ENCODE results near the gene TEX264. TPM values are rescaled to one million over a fixed set of nuclear protein-coding genes. Genes with fewer than 3 reads are reported as not detected.

TEX264 gene
- total RNA-seq, 4 donors from 2014 or later: 35.5 to 72.1 (median 62.8) TPM

DNA sequence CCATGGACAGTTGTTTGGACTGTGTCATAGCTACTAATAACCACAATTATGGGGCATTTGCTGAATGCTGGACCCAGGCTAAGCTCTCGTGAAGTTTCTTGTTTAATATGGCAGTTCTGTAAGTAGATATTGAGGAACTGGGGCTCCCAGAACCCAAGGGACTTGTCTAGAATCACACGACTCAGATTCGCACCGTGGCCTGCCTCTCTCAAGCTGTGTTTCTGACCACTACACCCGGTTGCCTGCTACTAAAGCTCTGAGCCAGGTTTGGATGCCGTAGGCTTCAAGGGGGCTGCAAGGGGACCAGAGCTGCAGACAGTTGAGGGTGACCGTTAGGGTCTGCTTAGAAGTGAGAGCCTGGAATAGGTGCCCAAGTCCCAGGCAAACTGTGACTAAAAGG, 11.5 kb downstream of the TEX264 start:
- TF ChIP-seq CTCF (IDR thresholded peaks at IDR 0.05; ENCODE audit: low read depth): no peak

GRCh38 chr3:51683566-51683965, 12.5 kb downstream of the TEX264 start:
- TF ChIP-seq CTCF (IDR thresholded peaks at IDR 0.05; ENCODE audit: low read depth): no peak

- TF ChIP-seq CTCF (IDR thresholded peaks at IDR 0.05; ENCODE audit: low read depth): no peak
Observed at GRCh38 chr3:51684971-51685751, 14.1 kb downstream of the TEX264 start.

GRCh38 chr3:51686056-51686455, 15.0 kb downstream of the TEX264 start:
- no peak for TF ChIP-seq CTCF (IDR thresholded peaks at IDR 0.05; ENCODE audit: low read depth)

DNA sequence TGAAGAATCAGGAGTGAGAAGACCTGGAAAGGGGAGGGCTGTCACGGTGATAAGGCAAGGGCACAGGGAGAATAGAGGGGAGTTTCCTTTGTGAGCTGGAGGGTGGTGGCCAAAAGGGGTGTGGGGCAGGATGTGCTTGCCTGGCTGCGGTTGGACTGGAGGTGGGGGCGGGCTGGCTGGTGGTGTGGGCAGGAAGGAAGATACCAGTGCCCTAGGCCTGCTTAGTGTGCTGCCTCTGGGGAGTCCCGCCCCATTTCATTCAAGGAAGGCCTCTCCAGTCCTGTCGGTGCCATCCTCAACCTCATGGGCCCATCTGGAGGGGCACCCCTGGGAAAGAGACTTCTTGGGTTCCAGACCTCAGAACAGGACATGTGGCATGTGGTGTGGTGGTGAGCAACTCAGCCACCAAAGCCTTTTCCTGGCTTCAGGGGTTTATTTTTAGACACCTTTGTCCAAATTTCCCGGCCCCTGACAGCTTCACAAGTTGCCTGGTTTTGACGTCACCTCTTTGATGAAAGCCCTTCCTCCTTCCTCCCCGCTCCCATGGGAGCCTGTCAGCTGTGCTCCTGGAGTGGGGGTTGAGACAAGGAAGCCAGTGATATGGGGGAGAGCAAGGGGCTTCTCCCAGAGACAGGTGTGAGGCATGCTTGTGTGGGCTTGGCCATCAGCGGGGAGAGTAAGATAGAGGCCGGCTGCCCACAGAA, 15.6 kb downstream of the TEX264 start:
- no peak for TF ChIP-seq CTCF (IDR thresholded peaks at IDR 0.05; ENCODE audit: low read depth)

GRCh38 chr3:51687431-51688205, 16.6 kb downstream of the TEX264 start:
- TF ChIP-seq CTCF (IDR thresholded peaks at IDR 0.05; ENCODE audit: low read depth): no peak

- no peak for TF ChIP-seq CTCF (IDR thresholded peaks at IDR 0.05; ENCODE audit: low read depth)
Observed at GRCh38 chr3:51688206-51688600, 17.2 kb downstream of the TEX264 start.
